ENCODE measurements around the gene ARR3.
"Not testable (repeated sequence)": the region's sequence is repeated elsewhere in the genome, so short reads cannot be mapped to it uniquely, and the experiment has no call there.

Gene ARR3

DNA sequence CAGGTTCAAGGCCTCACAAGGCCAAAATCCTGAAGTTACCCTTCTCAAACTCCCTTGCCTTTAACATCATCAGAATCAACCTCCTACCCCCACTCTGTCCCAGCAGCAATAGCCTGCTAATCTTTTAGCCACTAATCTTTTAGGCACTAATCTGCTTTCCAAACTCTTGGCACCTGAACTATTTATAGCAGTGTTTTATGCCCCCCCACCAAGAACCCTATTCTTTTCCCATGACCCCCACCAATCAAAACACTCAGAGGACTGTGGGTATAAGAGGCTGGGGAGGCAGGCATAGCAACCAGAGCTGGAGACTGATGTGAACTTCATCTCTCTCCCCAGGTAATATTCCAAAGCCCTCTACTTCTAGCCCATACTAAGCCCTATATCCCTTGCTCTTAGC lies at the start of gene ARR3:
ARR3 (plus strand) TSS at position 301 of the 400 bp plus-strand sequence. CDS start 1,052 bp downstream, outside the sequence.
- DNase-seq, result no peak

DNA sequence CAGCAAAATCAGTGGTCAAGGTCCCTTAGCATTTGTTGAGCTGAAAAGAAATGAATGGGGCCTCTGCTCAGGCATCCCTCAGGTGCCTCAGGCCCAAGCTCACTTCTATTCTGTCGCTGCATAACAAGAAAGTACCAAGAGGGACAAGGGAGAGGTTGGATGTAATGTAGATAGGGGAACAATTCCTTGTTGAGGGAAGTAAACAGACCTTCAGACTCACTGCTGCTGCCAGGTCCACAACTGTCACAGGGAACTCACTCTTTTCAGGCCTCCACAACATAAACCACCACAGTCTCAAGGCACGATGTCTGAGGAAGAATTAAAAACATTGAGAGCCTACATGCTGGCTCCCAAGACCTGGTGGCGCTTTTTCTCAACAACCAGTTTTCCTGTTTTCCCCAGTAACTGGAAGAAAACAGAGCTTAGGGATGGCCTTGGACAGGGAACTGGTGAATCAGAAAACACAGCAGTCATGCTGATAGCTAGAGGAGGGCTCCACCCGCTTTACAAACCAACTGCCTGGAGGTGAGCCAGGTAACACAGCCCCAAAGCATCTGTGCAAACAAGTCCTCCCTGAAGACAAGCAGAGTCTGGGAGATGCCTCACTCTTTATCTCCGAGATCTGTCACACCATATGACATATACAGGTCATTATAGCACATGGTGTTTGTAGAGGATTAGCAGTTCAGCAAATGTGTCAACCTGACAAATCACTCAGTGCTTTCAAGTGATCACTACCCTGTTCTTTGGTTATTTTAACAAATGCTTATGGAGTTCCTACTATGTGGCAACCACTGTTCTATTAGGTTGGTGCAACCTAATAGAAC lies 48.0 kb upstream of the ARR3 start:
- no peak for DNase-seq

DNA sequence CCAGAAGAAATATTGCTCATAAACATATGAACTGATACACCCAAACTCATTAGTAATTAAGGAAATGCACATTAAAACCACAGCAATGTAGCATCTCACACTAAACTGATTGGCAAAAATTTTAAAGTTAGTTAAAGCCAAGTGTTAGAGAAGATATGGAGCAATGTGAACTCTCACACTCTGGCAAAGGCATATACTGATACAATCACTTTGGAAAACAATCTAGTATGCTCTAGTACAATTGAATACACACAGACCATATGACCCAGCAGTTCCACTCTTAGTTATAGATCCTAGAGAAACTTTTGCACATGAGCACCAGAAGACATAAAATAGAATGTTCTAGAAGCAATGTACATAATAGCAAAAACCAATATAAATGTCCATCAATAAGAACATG lies 42.1 kb upstream of the ARR3 start:
- no peak for DNase-seq

DNA sequence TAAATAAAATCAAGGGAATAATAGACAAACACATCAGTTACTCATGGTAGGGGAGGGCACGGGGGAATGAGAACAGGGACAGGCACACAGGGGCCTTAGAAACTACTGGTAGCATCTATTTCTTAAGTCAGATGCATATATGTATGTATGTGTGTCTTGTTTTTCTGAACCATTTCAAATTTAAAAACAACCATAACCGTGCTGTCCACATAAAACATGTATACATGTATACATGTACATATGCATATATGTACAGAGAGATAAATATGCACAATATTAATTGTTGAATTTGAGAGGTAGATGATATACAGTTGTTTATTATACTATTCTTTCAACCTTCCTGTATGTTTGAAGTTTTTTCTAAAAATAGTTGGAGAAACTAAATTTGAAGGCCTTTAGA lies 41.4 kb upstream of the ARR3 start:
- DNase-seq, result no peak

DNA sequence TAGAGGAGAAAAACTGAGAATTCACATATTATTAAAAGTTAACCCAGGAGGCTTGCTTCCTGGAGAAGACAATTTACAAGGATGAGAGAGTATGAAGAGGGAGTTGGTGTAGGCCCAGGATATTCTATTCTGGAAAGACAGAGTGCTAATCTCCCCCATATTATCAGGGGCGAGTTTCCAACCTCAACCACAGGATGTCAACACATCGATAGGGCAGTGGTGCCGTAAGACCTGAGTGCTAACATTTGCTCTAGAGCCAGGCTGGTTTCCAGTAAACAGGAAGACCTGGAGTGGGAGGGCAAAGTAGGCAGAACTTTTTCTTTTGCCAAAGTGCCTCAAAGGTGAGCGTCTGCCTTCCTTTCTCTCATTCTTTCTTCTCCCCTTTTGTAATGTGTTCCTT lies 36.5 kb upstream of the ARR3 start:
- DNase-seq, result no peak

DNA sequence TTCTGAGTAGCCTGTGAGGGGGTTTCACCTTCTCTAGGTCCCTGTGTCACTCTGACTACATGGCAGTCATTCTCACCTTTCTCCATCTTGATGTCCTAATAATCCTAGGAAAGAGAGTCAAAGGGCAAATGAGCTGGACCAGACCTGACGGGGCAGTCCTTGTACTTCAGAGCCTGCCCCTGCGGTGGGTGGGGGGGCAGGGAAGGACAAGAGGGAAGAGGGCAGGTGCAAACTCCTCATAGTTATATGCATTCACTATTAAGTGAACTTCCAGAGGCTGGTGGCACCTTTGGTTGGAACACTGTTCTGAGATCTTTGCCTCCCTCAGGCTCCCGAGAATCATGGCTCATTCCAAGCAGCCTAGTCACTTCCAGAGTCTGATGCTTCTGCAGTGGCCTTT lies 33.8 kb upstream of the ARR3 start, which contains the start of gene AWAT1:
AWAT1 (plus strand) TSS at position 301 of the 400 bp plus-strand sequence; CDS start at position 342, 41 bp downstream.
- no peak for DNase-seq

DNA sequence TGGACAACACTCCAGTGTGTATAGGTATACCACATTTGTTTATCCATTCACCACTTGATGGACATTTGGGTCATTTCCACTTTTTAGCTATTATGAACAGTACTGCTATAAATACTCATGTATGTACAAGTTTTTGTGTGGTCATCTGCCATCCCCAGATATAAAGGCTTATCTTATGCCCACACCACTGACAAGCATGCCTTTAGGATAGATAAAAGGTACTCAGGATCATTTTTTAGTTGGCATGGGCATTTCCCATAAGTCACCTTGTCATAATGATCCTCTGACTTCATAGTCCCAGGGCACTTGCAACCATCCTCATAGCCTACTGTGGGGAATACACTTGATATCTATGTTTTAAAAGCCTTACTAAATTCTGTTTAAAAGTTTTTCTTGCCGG lies 27.4 kb upstream of the ARR3 start:
- no peak for DNase-seq

DNA sequence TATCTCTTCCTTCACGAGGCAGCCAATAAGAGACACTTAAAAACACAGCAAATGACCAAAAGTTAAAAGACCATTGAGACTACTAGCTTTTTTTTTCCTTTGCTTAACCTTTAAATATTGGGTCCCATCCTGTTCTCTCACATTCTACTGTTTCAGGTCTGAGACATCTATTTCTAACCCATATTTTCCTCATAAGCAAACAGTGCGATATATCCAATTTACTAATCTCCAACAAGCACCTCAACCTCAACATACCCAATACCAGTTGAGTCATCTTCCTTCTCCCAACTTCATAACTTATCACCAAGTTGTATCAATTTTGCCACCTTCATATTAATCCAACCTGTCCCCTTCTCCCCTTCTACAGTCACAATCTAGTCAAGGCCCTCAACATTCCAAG lies 26.6 kb upstream of the ARR3 start:
- DNase-seq, result no peak

DNA sequence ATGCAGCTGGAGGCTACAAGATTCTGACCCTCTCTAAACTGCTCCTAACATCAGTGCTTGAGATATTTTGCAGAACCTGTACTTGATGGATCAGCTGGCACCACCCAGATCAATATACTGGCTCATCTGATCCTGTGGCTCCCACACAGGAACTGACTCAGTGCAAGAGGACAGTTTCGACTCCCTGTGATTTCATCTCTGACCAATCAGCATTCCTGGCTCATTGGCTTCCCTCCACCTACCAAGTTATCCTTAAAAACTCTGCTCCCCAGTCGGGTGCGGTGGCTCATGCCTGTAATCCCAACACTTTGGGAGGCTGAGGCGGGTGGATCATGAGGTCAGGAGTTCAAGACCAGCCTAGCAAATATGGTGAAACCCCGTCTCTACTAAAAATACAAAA lies 24.5 kb upstream of the ARR3 start:
- DNase-seq, result not testable (repeated sequence)

DNA sequence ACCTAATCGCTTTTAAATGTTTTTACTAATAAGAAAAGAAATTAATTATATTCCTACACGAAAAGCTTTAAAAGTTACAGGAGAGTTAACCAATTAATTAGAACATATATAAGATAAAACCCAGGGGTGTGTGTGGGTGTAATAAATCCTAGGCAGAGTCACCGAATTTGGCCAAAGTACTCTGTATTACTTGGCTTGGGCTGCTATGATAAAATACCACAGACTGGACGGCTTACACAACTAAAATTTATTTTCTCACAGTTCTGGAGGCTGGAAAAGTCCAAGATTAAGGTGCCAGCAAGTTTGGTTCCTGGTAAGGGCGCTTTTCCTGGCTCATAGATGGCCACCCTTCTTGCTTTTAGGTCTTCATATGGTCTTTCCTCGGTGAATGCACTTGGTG lies 23.3 kb upstream of the ARR3 start:
- no peak for DNase-seq

DNA sequence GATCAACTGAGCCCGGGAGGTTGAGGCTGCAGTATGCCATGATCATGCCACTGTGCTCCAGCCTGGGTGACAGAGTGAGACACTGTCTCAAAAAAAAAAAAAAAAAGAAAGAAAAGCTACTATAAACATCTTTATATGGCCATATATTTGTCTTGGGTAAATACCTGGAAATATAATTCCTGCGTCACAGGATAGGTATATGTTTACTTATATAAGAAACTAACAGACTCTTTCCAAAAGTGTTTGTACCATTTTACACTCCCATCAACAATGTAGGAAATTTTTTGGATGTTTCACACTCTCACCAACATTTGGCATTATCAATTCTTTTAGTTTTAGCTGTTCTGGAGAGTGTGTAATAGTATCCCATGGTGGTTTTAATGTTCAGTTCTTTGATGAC lies 20.9 kb upstream of the ARR3 start:
- DNase-seq, result no peak

DNA sequence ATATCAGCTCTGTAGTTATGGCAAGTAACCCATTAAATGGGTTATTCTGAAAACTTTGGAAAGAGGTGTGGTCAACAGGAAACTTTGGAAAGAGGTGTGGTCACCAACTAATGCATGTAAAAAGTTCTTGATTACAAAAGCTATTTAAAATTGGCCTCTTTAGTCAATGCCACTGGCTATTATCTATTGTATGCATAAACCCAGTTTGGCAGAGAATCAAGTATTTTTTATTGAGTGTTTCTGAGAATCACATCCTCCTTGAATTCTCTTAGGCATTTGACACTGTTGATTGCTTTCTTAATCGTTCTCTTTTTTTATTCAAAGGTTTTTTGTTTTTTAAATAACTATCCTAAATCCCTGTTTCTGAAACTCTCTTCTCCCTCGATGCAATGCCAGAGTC lies 15.6 kb upstream of the ARR3 start:
- DNase-seq, result no peak

DNA sequence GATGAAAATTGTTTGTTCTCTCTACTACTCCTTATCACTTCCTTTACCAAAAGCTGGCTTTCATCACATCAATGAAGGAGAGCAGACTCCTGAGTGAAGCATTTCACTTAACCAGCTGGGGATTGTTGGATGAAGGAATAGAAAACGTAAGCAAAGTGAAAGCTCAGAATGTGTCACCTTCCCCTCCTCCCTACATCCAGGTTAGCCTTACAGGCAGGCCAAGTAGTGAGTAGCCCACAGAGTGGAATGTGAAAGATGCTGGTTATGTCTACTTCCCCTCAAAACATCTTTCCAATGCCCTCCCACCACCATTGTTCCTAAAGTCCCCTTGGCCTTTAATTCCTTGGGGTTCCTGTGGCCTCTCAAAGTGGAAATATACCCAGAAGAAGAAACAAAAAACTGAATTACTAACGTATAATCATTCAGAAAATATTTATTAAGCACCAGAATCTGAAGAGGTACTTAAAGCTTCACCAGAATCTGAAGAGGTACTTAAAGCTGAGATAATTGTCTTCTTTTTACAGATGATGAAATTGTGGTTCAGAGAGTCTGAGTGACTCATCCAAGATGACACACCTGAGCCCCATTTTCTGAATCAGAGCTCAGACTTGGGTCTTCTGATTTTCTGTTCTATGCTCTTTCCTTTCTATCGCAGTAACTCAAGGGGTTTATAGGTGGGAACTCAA lies 14.6 kb upstream of the ARR3 start:
- no peak for DNase-seq

DNA sequence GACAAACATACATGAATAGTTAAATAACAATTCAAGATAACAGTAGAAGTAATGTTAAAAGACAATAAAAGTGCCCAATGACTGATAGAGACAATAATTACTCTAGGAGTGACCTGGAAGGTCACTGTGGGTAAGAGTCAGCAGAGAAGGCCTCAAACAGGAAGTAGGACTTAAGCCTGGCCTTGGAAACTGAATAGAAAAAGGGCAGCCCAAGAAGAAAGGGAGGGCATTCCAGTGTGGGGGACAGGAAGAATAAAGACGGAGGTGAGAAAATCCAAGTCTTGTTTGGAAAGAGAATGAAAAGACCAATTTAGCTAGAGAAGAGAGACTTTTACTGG lies 14.1 kb upstream of the ARR3 start:
- DNase-seq, result no peak

DNA sequence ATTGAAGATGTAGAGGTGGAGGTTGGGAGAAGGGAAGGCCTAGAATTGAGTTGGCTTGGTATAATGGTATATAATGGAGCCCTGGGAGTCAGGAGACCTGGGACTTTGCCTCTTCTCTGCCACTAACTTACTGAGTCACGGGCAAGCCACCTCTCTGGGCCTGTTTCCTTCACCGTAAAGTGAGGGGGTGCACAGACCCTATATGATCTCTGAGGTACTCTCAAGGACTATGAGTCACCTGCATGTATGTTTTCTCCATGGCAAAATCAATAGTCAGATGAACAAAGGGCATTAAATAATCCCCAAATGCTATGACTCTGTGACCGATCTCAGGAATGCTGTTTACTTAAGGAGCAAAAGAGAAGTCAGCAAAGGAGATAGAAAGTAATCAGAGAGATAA lies 13.2 kb upstream of the ARR3 start:
- DNase-seq, result no peak

DNA sequence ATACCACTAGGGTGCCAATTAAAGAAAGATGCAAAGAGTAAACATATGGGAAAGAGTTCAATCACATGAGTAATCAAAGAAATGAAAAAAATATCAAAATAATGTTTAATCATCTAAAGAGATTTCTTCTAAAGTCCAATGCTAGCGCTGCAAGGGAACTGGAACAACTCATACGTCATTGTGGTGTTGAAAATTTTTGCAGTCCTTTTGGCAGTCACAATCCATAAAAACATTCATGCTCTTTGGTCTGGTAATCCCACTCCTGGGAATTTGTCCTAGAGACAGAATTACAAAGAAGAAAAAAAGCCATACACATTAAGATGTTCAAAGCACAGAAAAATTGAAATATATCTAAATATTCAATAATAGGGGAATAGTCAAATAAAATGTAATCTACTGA lies 12.7 kb upstream of the ARR3 start:
- no peak for DNase-seq

DNA sequence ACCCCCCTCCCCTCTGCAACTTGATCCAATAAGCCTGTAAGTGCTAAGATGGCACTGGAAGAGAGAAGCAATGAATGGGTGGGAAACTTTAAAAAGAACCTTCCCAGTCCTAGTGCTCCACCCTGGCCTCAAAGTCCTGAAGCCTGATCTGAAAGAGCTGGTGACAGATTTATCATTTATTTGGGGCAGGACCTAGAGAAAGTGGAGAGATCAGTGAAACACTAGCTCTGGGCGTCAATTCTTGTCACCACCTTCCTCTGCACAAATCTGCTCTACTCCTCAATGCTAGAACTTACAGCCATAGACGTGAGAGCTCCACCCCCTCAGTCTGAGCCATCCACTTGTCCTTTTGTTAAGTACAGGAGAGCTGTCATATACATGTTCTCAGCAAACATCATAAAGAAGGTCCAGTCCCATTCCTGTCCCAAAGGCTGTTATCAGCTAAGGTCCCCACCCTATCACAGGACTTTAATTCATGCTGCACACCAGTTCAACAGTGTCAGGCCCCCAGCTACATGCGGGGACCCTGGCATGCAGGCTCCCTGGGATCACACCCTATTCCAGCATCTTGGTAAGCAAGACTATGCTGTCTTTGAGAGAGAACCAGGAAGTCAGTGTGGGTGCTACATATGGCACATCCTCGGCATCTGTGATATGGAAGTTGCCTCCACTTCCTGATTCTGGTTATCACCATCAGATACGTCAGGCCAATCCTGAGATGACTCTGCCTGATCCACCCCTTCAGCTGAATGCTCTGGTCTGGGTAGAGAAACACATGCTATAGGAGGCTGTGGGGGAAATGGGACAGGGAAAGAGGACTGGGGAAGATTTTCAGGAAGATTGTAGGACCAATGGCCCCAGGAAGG lies 10.5 kb upstream of the ARR3 start:
- DNase-seq, result no peak

DNA sequence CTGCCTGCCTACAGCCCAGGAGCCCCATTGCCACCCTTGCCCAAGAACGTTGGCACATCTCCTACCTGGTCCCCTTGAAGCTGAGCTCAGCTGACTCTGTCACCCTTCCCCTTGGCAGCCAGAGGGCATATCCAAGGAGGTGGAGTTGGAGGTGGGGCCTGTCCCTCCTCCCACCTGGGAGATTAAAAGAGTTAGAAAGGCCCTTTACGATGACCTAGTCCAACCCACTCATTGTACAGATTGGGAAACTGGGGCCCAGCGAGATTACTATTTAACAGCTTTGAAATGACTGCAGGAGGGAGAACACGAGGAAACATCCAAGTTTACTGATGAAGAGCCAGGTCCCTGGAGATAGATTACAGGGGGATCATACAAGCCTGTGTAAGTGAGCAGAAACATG lies 8.0 kb upstream of the ARR3 start, which contains the start of gene P2RY4:
P2RY4 (minus strand) TSS at position 101 of the 400 bp plus-strand sequence. CDS start 580 bp downstream, outside the sequence.
- no peak for DNase-seq

DNA sequence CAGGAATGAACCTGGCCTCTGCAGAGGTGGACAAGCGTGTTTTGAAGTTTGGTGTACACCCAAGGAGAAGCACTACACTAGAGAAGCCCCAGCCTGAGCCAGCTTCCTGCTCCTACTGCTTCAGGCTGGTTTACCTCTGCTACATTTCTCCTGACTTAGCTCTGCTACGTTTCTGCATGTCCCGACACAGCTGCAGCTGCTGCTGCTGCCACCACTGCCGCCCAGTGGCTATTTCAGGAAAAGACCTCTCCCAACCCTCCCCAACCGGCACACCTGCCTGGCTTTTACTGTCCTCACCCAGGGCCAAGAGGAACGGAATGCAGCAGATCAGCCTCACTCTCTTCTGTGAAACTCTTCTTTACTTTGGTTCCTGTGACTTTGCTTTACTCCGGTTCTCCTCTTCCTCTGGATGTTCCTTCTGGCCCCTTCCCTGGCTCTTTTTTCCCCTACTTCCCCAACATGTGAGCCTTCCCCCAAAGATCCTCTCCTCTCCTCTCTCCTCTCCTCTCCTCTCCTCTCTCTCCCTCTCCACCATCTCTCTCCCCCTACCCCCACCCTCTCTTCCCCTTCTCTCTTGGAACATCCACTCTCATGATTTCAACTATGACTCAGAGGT lies 5.1 kb upstream of the ARR3 start:
- DNase-seq, result peak in 13 of 58 donors; percentile 0 to 8 (median 1)

DNA sequence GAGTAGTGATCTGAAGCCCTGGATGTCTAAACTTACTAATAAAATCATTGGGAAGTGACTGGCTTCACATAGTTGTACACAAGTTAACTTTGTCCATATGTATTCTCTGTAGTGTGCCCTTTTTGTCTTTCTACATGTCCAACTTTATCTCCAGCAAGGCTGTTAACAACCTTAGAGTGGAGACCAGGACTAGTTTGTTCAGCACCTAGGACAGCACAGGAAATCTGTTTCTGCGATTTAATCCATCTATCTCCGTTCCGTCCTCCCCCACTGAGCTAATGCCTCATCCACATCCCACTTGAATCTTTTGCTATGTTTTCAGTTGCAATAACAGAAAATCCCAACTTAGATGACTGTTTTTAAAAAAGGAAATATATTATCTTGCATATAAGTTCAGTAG lies 3.4 kb upstream of the ARR3 start:
- no peak for DNase-seq

DNA sequence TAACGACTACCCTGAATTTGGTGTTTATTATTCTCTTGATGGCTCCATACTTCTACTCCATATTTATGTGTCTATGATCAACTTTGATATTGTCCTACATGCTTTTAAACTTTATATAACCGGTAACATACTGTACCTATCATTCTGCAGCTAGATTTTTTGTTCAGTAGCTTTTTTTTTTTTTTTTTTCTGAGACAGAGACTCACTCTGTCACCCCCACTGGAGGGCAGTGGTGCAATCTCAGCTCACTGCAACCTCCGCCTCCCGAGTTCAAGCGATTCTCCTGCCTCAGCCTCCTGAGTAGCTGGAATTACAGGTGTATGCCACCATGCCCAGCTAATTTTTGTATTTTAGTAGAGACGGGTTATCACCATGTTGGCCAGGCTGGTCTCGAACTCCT lies 5.9 kb downstream of the ARR3 start:
- not testable (repeated sequence) for DNase-seq

Data from anterior cingulate cortex (tissue), 58 donors.